ENCODE data around the gene MSI1.

GRCh38 chr12:120394483-120395367, 25.8 kb upstream of the MSI1 start:
- TF ChIP-seq CTCF (IDR thresholded peaks at IDR 0.05) (no peak), POLR2A (IDR thresholded peaks at IDR 0.05) (no peak)

Data from right lobe of liver (tissue), 4 donors.